GM18505 (cell line): ENCODE measurements around the gene GGA3.
"Not testable (repeated sequence)": the region's sequence is repeated elsewhere in the genome, so short reads cannot be mapped to it uniquely, and the experiment has no call there.

Source experiments
- ATAC-seq: cut with Tn5 transposase; IDR thresholded peaks from one replicate; pipeline ENCODE4 v1.9.1; 2021; ENCODE audit not compliant: unreplicated experiment
- POLR2A ChIP-seq: IDR thresholded peaks from 4 replicates; pipeline ENCODE4 v1.6.1; 2011; ENCODE audit warnings: borderline replicate concordance; ENCODE audit not compliant: insufficient read depth, insufficient read length; ENCODE audit errors: extremely low read depth

Gene GGA3

GRCh38 chr17:75270218-75270965 lies 9.0 kb upstream of the GGA3 start:
- TF ChIP-seq POLR2A, result peak; percentile 75
- peak; percentile 24 for ATAC-seq

DNA sequence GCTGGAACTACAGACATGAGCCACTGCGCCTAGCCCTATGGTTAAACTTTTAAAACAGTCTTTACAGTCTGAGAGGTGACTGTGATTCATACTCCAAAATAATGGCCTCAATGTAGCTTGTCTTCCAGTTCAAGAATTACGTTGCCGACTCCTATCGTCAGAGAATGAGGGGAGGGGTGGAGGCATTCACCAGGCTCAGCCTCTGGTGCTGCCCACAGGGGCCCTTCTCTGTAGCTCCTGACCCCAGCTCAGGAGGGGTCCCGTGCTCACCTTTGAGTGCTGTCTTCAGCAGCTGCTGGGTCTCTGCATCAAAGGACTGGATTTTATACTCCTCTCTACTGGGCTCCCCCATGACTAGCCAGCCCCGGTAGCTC lies 8.4 kb upstream of the GGA3 start:
- ATAC-seq, result no peak
- no peak for TF ChIP-seq POLR2A

DNA sequence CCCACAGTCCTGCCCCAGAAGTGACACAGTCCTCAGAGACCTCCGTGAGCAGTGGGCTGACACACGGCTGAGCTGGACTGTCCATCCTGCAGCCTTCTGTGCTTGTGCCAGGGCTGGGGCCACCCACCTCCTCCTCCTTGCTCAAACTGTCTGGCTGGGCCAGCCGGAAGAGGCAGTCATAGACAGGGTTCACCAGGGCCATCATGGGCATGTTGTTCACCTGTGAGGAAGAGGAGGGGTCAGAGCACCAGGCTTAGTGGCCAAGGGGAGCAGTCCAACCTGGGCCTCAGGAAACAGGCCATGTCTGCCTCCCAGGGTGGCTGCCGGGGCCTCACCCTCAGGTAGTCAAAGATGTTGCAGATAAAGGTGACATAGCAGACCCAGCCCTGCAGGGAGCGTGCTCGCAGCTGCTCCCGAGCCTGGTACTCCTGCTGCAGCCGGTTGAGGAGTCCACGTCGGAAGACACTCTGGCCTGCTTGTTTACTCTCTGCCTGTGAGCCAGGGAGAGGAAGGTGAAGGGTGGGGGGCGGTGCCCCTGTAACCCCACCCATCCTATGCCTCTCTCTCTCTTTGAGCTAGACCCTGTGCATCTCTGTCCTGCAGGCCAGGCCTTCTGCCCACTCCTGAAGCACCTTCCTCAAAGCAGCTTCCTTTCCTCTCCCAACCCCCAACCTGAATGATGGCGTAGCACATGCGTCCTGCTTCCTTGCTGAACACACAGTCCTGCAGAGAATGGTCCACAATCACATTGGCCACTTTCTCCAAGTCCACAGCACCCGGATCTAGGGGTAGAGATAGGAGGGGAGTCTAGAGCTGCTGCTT lies 6.2 kb upstream of the GGA3 start:
- peak; percentile 16 for TF ChIP-seq POLR2A
- ATAC-seq, result no peak

- no peak for ATAC-seq
- TF ChIP-seq POLR2A, result no peak
These were observed 5.7 kb upstream of the GGA3 start for GRCh38 chr17:75267153-75267410.

GRCh38 chr17:75266316-75267152 lies 5.1 kb upstream of the GGA3 start:
- peak; percentile 13 for TF ChIP-seq POLR2A
- no peak for ATAC-seq

DNA sequence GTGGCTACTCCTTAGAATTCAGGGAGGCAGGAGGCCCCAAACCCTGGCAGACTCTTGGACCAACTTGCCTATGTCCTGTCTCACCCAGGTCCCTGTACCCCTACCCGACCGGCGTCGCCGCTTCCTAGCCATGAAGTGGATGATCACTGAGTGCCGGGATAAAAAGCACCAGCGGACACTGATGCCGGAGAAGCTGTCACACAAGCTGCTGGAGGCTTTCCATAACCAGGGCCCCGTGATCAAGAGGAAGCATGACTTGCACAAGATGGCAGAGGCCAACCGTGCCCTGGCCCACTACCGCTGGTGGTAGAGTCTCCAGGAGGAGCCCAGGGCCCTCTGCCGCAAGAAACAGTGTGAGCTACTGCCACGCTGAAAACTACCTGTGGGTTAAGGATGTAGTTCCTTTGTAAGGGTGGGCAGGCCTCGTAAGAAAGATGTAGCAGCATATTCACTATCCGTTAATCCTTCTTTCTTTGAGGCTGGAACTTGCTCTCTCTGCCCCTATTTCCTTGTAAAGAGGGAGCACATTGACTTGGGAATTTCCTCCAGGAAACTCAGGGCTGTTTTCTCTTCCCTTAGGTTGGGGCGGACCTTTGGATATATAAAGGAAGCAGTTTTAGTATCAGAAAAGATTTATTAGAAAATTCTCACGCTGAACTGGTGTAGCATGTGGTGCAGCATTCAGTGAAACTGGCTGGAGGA lies 4.4 kb upstream of the GGA3 start:
- ATAC-seq, result no peak
- no peak for TF ChIP-seq POLR2A

GRCh38 chr17:75263055-75263454 lies 1.6 kb upstream of the GGA3 start:
- no peak for TF ChIP-seq POLR2A
- no peak for ATAC-seq

DNA sequence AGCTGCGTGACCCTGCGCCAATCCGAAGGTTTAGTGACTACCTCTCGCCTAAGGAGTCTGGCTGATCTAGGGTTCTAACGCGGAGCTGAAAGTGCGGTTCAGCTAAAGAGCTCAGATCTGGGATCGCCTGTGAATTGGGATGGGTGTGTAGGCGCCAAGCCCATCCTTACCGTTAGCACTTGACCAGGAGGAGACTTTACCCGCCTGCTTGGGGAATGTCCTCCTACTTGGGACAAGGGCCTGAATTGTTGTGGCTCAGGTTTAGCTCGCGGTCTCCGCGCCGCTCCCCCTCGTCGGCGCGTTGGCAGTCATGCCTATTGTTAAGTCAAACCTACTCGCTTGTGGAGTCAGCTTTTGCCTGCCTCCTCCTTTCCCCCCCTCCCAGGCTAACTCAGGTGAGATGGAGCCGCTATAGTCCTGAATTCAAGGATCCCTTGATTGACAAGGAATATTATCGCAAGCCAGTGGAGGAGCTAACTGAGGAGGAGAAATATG lies 753 bp upstream of the GGA3 start:
- no peak for ATAC-seq
- TF ChIP-seq POLR2A, result no peak

DNA sequence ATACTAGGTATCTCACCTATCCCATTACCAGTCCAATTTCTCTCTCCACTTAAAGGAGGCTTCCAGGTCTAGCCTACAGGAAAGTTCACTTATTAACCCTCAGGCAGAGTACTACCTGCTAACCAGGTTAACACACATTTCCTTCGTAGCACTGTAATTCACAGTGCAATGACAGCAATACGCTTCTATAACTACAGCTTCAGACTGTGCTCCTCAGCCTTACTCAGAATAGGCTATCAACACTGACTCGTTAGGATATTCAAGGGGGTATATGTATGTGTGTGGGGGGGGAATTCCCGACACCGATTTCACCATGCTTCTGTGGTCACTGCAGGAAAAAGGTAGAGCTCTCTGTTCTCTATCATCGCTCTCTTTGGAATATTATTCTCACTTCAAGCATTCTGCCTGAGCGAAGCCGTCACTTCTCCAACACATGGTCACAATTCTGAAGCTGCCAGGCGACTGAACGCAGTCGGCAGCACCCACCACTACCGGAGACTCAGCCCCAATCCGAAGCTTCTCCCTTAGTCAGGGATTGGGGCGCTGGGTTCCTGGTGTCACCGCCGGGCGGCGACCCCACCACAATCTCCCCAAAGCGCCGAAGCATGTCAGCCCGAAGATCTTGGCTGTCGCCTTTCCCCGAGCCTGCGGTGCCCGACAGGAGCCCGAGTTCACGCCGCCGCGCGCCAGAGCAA lies 618 bp downstream of the GGA3 start:
- ATAC-seq, result peak; percentile 19

GRCh38 chr17:75257228-75257627 lies 4.2 kb downstream of the GGA3 start:
- not testable (repeated sequence) for ATAC-seq

More for the DNA sequence above, 618 bp downstream of the GGA3 start:
- no peak for TF ChIP-seq POLR2A

DNA sequence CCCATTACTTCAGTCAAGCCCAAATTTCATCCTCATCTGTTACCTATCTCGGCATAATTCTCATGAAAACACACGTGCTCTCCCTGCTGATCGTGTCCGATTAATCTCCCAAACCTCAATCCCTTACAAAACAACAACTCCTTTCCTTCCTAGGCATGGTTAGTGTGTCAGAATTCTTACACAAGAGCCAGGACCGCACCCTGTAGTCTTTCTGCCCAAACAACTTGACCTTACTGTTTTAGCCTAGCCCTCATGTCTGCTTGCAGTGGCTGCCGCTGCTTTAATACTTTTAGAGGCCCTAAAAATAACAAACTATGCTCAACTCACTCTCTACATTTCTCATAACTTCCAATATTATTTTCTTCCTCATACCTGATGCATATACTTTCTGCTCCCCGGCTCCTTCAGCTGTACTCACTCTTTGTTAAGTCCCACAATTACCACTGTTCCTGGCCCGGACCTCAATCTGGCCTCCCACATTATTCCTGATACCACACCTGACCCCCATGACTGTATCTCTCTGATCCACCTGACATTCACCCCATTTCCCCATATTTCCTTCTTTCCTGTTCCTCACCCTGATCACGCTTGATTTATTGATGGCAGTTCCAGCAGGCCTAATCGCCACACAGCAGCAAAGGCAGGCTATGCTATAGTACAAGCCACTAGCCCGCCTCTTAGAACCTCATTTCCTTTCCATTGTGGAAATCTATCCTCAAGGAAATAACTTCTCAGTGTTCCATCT lies 5.3 kb downstream of the GGA3 start:
- not testable (repeated sequence) for ATAC-seq
